ENCODE data around the gene SNRPD3. TPM values are rescaled to one million over a fixed set of nuclear protein-coding genes. Genes with fewer than 3 reads are reported as not detected.

Gene SNRPD3
- 48.2 TPM for total RNA-seq

GRCh38 chr22:24555165-24556039 lies at the start of gene SNRPD3:
SNRPD3 (plus strand) TSS chr22:24555999; CDS start chr22:24557675, 1,676 bp downstream.
- ATAC-seq (peak; percentile 97), DNase-seq (ENCODE audit: low spot score) (peak; percentile 100)
- intact Hi-C loops (cut with DNase I): no loop called here

GRCh38 chr22:24506802-24507438 lies 48.9 kb upstream of the SNRPD3 start:
- DNase-seq (ENCODE audit: low spot score) (no peak), ATAC-seq (no peak)
- intact Hi-C loops (cut with DNase I): no loop called here

- intact Hi-C loops (cut with DNase I): no loop called here
- ATAC-seq (no peak), DNase-seq (ENCODE audit: low spot score) (no peak)
Observed at GRCh38 chr22:24507716-24508115, 48.1 kb upstream of the SNRPD3 start.

GRCh38 chr22:24510637-24511625 lies 44.9 kb upstream of the SNRPD3 start:
- no peak for DNase-seq (ENCODE audit: low spot score)
- intact Hi-C loops (cut with DNase I): loop anchor here (10.0 kb wide), 1 partner anchor 86 kb away; the partner anchor contains the start of gene ADORA2A
- ATAC-seq: peak; percentile 73

GRCh38 chr22:24512043-24512442 lies 43.8 kb upstream of the SNRPD3 start:
- DNase-seq (ENCODE audit: low spot score): no peak

GRCh38 chr22:24513378-24514240 lies 42.2 kb upstream of the SNRPD3 start:
- DNase-seq (ENCODE audit: low spot score): no peak
- no peak for ATAC-seq
- intact Hi-C loops (cut with DNase I): loop anchor here (10.0 kb wide), 1 partner anchor 89 kb away; the partner anchor contains the start of gene ADORA2A

More at GRCh38 chr22:24512043-24512442, 43.8 kb upstream of the SNRPD3 start:
- peak; percentile 37 for ATAC-seq
- intact Hi-C loops (cut with DNase I): loop anchor here (10.0 kb wide), 1 partner anchor 87 kb away; the partner anchor contains the start of gene ADORA2A

GRCh38 chr22:24514241-24515026 lies 41.4 kb upstream of the SNRPD3 start:
- intact Hi-C loops (cut with DNase I): loop anchor here (10.0 kb wide), 1 partner anchor 90 kb away; the partner anchor contains the start of gene ADORA2A
- DNase-seq (ENCODE audit: low spot score): no peak
- no peak for ATAC-seq

- no peak for DNase-seq (ENCODE audit: low spot score)
- ATAC-seq: no peak
- intact Hi-C loops (cut with DNase I): loop anchor here (10.0 kb wide), 1 partner anchor 90 kb away; the partner anchor contains the start of gene ADORA2A
Observed at GRCh38 chr22:24515027-24515338, 40.8 kb upstream of the SNRPD3 start.

- ATAC-seq (peak; percentile 53), DNase-seq (ENCODE audit: low spot score) (no peak)
- intact Hi-C loops (cut with DNase I): loop anchor here (10.0 kb wide), 1 partner anchor 92 kb away; the partner anchor contains the start of gene ADORA2A
Observed at GRCh38 chr22:24516301-24516737, 39.5 kb upstream of the SNRPD3 start.

- no peak for ATAC-seq
- DNase-seq (ENCODE audit: low spot score): no peak
- intact Hi-C loops (cut with DNase I): loop anchor here (10.0 kb wide), 1 partner anchor 93 kb away; the partner anchor contains the start of gene ADORA2A
Observed at GRCh38 chr22:24517446-24517845, 38.4 kb upstream of the SNRPD3 start.

GRCh38 chr22:24518228-24518627 lies 37.6 kb upstream of the SNRPD3 start:
- intact Hi-C loops (cut with DNase I): loop anchor here (10.0 kb wide), 1 partner anchor 93 kb away; the partner anchor contains the start of gene ADORA2A
- DNase-seq (ENCODE audit: low spot score): no peak
- no peak for ATAC-seq

GRCh38 chr22:24518771-24519485 lies 36.9 kb upstream of the SNRPD3 start:
- ATAC-seq: no peak
- no peak for DNase-seq (ENCODE audit: low spot score)
- intact Hi-C loops (cut with DNase I): loop anchor here (10.0 kb wide), 1 partner anchor 94 kb away; the partner anchor contains the start of gene ADORA2A

- ATAC-seq (no peak), DNase-seq (ENCODE audit: low spot score) (no peak)
- intact Hi-C loops (cut with DNase I): loop anchor here (10.0 kb wide), 1 partner anchor 95 kb away; the partner anchor contains the start of gene ADORA2A
Observed at GRCh38 chr22:24519496-24519895, 36.3 kb upstream of the SNRPD3 start.

- ATAC-seq (peak; percentile 27), DNase-seq (ENCODE audit: low spot score) (no peak)
- intact Hi-C loops (cut with DNase I): no loop called here
Observed at GRCh38 chr22:24521791-24522245, 34.0 kb upstream of the SNRPD3 start.

- ATAC-seq (no peak), DNase-seq (ENCODE audit: low spot score) (no peak)
- intact Hi-C loops (cut with DNase I): no loop called here
Observed at GRCh38 chr22:24523873-24524272, 31.9 kb upstream of the SNRPD3 start.

- DNase-seq (ENCODE audit: low spot score): peak; percentile 86
- ATAC-seq: peak; percentile 94
- intact Hi-C loops (cut with DNase I): no loop called here
Observed at GRCh38 chr22:24525416-24526037, 30.3 kb upstream of the SNRPD3 start.
